CD4-positive, alpha-beta T cell treated with Interleukin-17A for 4 hours (primary cell): ENCODE measurements around the gene BACH1.

ENCODE experiments used
- DNase-seq: peaks from one replicate; pipeline ENCODE4 v3.0.0-alpha.2; 2020; ENCODE audit warnings: mixed read lengths

BACH1 gene

DNA sequence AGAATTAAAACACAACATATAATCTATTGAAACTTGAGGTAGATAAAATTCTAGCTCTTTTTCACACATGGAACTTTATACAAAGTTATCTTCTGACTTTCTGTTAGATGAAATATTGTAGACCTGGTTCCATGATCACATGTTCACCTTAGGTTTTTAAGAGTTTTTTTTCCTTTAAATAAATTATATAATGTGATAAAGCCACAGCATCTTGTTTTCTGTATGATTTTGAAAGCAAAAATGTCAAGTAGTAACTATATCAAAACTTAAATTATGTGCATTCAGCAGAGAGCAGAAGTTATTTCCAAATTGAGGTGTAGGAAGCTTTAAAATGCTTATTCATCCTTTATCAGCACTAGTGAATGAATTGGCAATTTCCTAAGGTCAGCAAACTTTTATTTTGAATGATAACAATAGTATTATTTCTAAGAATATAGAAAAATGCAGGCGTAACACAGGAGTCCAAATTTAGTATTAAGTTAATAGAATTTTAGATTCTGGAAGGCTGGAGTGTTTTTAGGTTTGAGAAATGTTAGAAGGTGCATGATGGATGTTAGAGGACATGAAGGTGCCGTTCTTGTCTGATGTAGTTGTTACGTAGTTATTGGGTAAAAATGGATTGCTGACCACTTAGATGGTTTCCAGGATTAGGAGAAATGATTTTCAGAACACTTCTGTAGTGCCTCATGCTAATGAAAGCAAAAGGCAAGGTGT lies 17.5 kb downstream of the BACH1 start:
- DNase-seq: no peak

DNA sequence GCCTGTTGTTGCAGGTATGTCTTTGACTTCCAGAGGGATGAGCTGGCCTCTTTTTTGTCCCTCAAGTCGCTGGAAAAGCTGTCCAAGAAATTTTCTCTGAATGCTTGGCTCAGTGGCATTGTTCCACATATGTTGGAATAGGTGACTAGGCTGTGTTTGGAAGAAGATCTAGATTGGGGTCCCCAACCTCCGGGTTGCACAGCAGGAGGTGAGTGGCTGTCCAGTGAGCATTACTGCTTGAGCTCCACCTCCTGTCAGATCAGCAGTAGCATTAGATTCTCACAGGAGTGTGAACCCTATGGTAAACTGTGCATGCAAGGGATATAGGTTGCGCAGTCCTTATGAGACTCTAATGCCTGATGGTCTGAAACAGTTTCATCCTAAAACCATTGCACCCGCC lies 18.1 kb downstream of the BACH1 start:
- DNase-seq: no peak

DNA sequence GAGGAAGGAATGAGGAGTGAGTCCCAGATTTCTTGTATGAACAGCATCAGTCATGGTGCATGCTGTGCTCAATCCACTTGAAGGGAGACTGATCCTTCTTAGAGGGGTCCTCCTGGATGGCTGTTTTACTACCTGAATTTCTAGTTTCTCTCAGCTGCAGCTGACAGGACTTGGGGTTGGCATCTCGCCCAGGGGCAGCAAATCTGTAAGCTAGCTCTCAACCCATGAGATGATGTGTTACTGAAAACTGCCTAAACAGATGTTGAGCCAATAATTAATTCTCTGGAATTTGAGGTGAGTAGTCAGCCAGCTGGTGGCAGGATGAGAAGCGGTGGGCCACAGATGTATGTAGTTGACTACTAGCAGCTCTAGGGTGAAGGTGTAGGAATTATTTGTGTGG lies 19.6 kb downstream of the BACH1 start:
- DNase-seq: no peak

DNA sequence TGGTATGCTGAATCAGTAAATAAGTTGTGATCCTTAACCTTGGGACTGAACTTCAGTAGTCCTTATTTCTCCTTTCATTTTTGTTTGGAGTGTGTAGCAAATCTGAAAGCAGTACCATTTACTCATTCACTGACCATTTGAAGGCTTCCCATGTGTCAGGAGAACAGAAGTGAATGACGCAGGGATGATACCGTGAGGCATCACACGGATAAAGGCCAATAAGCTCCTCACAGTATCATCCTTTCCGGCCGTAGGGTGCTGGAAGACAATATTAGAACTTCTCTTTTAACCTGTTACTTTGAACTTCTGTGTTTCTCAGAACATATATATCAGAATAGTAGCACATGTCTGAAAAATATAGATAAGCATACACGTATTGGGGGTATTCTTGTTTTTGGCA lies 21.3 kb downstream of the BACH1 start:
- no peak for DNase-seq

DNA sequence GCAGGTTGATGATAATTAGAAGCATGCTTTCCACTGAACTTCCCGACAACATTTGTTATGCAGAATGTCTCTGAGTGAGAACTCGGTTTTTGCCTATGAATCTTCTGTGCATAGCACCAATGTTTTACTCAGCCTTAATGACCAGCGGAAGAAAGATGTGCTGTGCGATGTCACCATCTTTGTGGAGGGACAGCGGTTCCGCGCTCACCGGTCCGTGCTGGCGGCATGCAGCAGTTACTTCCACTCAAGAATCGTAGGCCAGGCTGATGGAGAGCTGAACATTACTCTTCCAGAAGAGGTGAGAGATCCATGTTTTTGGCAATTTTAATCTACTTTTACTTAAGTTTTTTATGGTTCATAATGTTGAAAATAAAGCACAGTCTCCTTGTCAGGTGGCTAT lies 22.5 kb downstream of the BACH1 start:
- no peak for DNase-seq

DNA sequence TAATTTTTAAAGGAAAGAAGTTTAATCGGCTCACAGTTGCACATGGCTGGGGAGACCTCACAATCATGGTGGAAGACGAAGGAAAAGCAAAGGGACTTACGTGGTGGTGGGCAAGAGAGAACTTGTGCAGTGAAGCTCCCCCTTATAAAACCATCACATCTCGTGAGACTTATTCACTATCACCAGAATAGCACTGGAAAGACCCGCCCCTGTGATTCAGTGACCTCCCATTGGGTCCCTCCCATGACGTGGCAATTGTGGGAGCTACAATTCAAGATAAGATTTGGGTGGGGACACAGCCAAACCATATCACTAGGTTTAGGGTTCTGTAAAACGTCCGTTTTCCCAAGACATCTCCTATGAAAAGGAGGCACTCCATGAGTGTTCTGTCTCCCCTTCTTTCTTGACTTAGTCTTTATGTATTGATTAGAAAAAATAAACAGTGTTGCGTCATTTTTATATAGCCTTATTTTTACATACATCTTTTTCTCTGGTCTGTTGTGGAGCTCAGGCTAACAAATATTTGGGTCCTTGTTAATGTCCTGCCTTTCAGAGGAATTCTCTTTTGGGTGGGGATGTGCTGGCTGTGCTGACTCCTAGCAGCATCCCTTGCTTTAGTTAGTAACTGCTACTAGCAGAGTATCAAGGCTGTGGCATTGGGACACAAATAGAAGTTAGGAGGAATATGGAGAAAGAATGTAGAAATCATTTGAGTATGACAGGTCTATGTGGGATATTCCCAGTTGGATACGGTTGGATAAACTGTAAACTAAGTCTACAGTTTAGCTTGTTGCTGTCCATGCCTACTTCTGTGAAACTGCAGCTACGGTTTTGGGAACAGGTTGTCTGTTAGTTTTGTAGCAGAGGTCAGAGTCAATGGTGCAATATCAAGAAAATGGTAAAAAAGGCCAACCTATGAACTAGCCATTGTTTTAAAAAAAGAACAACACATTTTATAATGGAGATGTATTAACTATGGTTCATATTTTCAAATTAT lies 23.5 kb downstream of the BACH1 start:
- DNase-seq: no peak

DNA sequence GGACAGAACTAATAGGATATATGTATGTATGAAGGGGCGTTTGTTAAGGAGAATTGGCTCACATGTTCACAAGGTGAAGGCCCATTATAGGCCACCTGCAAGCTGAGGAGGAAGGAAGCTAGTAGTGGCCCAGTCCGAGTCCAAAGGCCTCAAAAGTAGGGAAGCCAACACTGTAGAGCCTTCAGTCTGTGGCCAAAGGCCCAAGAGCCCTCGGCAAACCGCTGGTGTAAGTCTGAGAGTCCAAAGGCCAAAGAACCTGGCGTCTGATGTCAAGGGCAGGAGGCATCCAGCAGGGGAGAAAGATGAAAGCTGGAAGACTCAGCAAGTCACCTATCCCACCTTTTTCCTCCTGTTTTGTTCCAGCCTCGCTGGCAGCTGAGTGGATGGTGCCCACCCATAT lies 24.5 kb downstream of the BACH1 start:
- no peak for DNase-seq

DNA sequence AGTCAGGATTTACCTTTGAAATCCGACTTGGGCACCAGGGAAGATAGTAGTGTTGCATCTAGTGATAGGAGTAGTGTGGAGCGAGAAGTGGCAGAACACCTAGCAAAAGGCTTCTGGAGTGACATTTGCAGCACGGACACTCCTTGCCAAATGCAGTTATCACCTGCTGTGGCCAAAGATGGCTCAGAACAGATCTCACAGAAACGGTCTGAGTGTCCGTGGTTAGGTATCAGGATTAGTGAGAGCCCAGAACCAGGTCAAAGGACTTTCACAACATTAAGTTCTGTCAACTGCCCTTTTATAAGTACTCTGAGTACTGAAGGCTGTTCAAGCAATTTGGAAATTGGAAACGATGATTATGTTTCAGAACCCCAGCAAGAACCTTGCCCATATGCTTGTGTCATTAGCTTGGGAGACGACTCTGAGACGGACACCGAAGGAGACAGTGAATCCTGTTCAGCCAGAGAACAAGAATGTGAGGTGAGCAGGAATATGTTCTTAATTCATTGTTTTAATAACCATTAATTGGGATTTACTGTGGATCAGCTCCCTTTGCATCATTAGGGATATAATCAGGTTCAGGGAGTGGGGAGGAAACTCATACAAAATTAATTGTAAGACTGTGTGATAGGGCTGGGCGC lies 28.3 kb downstream of the BACH1 start:
- DNase-seq: no peak

DNA sequence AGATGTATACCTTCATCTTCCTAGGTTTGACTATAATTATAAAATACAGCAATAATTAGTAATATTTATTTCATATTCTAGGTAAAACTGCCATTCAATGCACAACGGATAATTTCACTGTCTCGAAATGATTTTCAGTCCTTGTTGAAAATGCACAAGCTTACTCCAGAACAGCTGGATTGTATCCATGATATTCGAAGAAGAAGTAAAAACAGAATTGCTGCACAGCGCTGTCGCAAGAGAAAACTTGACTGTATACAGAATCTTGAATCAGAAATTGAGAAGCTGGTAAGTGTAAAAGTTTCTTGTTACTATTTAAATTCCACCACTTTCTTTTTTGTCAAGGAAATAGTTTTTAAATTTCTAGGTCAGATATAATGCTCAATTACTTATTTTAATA lies 30.7 kb downstream of the BACH1 start:
- no peak for DNase-seq

DNA sequence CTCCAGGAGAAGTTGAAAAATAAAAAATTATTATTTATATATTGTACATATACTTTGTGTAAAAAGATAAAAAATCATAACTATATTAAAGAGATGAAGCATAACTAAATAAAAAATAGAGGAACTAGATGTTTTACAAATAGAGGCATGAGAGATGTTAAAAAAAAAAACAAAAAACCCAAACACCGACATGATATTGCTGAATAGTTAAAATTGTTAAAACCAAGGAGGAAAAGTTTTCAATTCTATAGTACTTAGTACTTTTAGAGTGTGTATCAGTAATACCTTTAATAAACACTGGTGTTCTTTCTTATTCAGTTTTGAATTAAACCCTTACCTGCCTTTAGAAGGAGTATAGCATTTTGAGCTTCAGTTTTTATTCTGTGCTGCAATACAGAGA lies 32.1 kb downstream of the BACH1 start:
- DNase-seq: no peak

DNA sequence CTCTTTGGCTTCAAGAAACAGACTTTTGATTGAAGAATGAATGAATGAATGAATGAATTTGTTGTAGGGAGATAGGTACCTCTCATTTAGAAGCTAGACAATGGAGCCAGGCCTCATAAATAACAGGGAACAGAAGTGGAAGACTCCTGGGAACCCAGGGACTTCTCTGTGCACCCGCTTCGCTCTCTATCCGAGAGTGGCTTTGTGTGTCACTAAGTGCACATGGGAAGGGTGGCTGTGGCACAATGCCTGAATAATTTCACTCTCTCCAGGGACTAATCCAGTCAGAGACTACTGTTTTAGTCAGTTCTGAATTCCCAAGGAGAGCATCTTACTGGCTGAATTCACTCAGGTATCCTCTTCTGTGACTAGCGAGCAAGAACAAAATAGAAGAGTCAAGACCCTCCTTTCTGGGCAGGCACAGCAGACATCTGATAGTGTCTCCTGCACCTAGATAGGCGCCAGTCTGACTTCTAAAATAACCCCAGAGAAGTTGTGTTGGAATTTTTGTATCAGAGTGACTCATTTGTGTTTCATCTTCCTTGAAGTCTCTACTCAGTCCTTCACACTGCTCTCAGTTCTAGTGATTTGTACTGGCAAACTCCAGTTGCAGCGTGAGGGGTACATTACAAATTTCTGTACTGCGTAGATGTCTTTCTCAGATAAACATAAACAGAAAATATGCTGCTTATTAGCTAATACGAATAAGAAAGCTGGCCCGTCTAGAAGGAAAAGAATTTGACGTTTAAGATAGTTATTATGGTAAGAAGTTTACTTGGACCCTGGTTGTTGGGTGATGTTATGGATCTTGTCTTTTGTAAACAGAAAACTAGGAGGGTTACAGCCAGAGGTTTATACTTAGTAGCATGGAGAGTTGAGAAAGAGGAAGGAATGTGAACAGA lies 34.0 kb downstream of the BACH1 start:
- no peak for DNase-seq

DNA sequence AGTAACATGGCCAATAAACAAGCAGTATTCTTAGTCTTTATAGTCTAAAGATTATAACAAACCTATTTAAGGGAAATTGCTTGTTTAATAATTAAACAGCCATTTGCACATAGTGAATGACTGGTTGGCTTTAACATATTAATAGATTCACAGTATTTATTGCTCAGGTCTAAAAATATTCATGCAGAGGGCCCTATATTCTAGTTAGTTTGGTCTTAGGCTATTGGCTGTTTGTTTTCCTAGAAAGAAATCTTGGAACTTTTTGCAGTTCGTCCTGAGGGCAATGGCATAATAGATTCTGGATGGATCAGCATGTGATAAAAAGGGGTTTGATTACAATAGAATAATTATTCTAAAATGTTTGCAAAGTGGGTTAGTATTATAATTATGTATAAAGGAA lies 34.7 kb downstream of the BACH1 start:
- no peak for DNase-seq

DNA sequence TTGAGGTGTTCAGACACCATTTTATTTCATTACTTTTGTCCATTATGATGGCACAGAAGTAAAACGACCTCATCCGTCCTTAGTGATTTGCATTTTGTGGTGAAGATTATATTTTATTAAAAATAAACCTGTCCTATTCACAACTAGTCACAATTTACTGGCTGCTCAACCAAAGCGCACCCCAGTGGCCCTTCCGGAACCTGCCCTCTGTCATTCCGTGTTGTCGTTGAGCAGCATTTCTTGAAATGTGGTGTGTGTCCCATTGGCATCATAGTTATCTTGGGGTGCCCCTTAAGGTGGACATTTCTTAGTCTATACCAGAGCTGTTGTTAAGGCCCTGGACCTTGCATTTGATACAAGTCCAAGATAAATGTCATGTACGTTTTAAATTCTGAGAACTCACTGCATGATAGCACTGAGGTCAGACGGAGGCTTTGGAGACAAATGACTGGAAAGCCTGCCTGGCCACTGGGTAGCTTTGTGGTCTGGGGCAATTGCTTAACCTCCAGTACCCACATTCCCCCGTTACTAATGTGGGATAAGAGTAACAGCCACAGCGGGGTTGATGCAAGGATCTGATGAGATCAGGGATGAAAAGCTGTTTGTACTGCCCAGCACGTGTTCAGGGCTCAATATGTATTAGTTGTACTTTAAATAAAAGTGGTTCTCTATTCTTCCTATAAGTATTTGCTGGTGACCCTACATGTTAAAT lies 36.2 kb downstream of the BACH1 start:
- DNase-seq: no peak

DNA sequence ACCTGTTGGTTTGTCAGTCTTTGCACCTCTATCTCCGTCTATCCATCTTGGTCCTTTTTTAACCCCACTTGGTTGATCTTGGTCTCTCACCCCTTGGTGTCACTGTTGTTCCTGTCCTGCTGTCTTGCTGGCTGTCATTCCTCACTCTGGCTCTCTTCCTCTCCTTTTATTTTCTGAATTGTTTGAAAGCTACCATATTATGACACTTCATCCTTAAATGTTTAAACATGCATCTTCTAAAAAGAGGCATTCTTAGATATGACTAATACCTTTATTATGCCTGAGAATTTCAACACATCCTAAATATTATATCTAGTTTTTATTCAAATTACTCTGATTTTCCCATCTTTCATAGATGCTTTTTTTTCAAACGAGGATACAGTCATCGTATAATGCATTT lies 37.0 kb downstream of the BACH1 start:
- DNase-seq: no peak

DNA sequence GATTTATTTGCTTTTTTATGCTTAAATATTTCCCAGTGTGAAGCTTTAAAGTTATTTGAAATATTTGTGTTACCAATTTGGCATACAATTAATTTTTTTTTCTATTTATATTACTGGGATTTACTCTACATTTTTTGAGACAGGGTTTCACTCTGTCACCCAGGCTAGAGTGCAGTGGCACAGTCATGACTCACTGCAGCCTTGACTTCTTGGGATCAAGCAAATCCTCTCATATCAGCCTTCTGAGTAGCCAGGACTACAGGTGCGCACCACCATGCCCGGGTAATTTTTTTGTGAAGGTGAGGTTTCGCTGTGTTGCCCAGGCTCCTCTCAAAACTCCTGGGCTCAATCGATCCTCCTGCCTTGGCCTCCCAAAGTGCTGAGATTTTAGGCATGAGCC lies 39.5 kb downstream of the BACH1 start:
- no peak for DNase-seq

DNA sequence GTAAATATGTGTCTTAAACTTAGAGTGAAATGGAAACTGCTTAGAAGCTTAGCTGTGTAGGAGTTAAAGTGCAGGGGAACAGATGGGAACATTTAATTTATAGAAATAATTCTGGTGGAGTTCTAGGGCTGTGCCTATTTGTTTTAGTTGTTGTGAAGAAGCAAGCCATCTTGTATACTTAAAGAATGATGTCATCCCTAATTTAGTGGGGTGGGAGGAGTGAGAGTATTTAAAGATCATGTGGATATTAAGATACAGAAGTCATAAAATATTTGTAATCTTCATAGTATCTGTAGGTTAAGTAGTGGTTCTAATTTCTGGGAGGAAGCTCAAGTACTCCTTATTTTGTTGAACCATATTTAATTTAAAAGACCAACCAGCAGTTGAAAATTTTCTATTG lies 41.5 kb downstream of the BACH1 start:
- no peak for DNase-seq

DNA sequence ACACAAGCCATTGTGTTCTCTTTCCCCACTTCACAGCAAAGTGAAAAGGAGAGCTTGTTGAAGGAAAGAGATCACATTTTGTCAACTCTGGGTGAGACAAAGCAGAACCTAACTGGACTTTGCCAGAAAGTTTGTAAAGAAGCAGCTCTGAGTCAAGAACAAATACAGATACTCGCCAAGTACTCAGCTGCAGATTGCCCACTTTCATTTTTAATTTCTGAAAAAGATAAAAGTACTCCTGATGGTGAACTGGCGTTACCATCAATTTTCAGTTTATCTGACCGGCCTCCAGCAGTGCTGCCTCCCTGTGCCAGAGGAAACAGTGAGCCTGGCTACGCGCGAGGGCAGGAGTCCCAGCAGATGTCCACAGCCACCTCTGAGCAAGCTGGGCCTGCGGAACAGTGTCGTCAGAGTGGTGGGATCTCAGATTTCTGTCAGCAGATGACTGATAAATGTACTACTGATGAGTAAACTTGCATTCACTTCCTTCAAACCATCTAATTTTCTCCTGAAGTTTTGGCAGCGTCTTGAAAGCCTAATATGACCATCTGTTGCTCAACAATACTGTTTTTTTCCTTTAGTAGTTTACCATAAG lies 43.7 kb downstream of the BACH1 start:
- no peak for DNase-seq

DNA sequence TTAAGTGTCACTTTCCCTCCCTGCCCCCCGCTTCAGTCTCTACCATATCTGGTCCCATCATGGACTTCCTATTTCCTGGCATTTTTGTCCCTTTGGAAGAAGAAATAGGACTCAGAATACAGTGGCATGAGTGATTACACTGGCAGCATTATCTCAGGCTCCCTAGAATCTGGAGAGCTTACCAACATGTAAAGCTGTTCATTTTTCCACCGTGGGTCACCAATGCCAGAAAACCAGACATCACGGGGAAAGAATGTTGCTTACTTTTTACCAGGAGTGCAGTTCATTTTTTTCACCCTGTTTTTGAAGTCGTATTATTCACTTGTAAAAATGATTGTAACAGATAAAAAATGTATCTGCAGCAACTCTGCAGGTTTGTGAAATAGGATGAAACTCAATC lies 44.8 kb downstream of the BACH1 start:
- no peak for DNase-seq

DNA sequence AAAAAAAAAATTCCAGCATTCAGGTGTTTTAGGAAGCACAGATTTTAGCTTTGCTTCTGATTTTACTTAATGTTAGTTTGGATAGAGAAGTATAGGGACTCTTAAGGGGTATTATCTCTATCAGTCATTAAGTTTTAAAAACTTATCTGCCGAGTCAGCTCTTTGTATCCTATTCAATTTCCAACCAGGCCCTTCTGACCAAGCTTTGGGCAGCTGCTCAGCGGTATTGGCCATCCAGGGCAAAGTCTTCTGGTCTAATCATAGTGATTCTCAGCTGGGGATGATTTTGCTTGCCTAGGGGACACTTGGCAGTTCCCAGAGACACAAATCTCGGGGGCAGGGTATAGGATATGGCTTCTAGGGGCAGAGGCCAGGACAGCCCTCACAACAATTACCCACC lies 47.6 kb downstream of the BACH1 start:
- no peak for DNase-seq

DNA sequence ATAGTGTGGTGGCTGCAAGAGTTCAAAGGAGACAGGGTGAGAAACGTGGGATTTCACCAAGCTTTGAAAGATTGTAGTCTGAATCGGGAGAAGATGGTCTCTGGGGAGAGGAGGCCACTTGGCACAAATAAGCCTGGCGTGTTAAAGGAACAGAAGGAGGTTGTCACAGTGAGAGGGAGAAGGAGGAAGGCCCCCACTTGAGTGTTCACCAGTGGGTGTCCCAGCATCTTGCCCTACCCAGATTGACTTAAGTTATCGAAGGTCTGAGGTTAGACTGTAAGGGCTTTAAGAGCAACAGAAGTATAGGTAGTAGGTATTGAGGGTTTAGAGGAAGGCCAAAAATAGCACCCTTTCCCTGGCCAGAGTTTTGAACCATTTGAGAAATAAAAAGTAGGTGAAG lies 48.0 kb downstream of the BACH1 start:
- DNase-seq: no peak

DNA sequence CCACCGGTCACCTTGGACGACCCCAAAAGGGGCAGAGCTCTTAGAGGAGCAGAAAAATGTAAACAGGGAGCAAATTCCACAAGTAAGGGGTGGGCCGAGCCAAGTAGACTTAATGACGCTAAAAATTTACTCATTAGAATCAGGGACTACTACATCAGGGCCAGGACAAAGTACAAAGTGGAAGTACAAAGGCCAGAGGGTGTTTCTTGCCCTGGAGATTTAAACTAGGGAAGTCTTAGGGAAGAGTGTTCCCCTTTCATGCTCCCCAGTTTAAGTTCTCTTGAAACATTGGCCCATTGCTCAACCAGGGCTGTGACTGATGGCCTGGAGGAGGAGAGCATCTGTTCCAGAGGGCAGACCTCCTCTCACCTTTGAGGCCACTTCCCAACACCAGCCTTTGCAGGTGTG lies 48.6 kb downstream of the BACH1 start:
- no peak for DNase-seq

DNA sequence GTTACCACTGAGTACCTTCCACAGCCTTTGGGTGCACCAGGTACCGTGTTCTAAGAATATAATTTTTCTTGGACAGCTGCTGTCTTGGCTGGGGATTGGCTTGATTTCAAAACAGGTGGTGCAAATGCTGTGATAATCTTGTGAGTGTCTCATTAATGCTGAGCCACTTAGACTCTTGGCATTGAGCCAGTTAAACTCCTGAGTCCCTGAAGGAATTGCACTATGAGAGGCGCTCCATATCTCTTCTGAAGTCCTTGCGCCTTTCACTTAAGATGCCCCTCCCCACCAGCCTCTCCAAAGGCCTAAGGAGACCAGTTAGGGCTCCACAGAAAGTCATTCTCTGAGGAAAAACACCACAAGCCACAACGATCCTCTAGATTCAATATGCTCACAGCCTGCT lies 51.0 kb downstream of the BACH1 start:
- DNase-seq: no peak
